Epithelial cell of proximal tubule (primary cell): ENCODE results near the gene SMC3. TPM values are rescaled to one million over a fixed set of nuclear protein-coding genes. Genes with fewer than 3 reads are reported as not detected.
"Not testable (repeated sequence)": the region's sequence is repeated elsewhere in the genome, so short reads cannot be mapped to it uniquely, and the experiment has no call there.

ENCODE experiments used
- DNase-seq: peaks from one replicate; pipeline ENCODE4 v3.0.0-alpha.2; 2011; ENCODE audit warnings: low read depth
- H3K4me3 ChIP-seq: 2 replicates; pipeline ENCODE4 v1.5.1; 2011; ENCODE audit warnings: low read depth, mild to moderate bottlenecking, low read length
- total RNA-seq: library from RNA; depleted of rRNA; stranded (reverse); fragments of >200 nt; gene quantifications from 2 replicates; pipeline ENCODE4 v1.2.3, GENCODE V29; 2015
- TF ChIP-seq, protein P1 (sequence below): conservative IDR thresholded peaks from 2 replicates; pipeline ENCODE4 v1.5.1; 2012; ENCODE audit warnings: low read depth, mild to moderate bottlenecking, low read length

The SMC3 gene
- total RNA-seq, 1 donor from 2014 or later, result 43.1 TPM

DNA sequence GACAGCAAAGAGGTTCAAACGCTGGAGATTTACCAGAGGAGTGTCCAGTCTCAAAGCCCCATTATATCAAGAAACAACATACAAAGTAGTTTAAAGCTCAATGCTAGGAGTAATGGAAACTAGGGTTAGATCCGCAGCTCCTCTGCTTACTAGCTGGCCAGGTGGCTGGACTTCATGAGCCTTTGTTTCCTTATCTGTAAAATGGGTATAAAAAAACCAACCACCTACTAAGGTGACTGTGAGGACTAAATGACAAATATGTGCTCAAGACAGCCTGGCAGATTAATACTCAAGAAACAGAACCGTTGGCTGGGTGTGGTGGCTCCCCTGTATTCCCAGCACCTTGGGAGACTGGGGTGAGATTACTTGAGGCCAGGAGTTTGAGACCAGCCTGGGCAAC lies 70.8 kb downstream of the SMC3 start:
- DNase-seq, result no peak
- H3K4me3 ChIP-seq, result no peak overlapping the region
- TF ChIP-seq, protein P1, sequence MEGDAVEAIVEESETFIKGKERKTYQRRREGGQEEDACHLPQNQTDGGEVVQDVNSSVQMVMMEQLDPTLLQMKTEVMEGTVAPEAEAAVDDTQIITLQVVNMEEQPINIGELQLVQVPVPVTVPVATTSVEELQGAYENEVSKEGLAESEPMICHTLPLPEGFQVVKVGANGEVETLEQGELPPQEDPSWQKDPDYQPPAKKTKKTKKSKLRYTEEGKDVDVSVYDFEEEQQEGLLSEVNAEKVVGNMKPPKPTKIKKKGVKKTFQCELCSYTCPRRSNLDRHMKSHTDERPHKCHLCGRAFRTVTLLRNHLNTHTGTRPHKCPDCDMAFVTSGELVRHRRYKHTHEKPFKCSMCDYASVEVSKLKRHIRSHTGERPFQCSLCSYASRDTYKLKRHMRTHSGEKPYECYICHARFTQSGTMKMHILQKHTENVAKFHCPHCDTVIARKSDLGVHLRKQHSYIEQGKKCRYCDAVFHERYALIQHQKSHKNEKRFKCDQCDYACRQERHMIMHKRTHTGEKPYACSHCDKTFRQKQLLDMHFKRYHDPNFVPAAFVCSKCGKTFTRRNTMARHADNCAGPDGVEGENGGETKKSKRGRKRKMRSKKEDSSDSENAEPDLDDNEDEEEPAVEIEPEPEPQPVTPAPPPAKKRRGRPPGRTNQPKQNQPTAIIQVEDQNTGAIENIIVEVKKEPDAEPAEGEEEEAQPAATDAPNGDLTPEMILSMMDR, result no peak

- not testable (repeated sequence) for DNase-seq, H3K4me3 ChIP-seq
Observed at GRCh38 chr10:110639046-110639445, 71.6 kb downstream of the SMC3 start.

GRCh38 chr10:110639858-110640257 lies 72.4 kb downstream of the SMC3 start:
- not testable (repeated sequence) for DNase-seq, H3K4me3 ChIP-seq

GRCh38 chr10:110641256-110641655 lies 73.8 kb downstream of the SMC3 start:
- TF ChIP-seq, protein P1, result no peak
- no peak for DNase-seq

DNA sequence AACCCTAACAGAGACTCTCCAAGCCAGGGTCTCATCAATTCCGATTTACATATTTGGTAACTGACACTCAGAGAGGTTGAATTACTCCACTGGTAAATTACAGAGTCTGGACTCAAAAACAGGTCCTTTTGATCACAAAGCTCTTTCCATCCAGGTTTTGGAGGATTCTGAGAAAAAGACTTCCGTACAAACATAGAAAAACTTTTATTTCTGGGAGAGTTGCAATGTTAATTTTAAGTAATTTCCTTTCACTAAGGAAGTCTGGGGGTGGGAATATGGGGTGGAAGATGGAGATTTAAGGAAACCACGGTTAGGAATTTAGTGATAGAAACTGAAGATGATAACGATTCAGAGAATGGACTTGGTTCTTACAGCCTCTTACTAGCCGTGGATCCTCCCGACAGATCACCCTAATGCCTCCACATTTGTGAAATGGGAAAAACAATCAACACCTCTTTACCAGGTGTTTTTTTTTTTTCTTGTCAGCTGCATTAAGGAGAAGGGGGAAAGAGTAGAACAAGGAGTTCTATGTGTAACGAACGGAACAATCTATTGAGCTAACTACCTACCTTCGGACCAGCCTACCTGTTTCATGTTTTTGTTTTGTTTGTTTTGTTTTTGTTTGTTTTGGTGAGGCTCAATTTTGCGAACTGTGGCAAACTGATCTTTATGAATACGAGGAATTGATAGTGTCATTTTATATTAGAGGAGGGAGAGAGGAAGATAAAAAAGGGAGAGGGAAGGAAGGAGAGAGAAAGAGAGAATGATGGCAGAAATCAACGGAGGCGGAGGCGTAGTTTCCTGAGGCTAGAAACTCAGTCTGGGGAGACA lies 74.9 kb downstream of the SMC3 start:
- no peak overlapping the region for H3K4me3 ChIP-seq
- TF ChIP-seq, protein P1, result no peak

More at GRCh38 chr10:110641256-110641655, 73.8 kb downstream of the SMC3 start:
- H3K4me3 ChIP-seq, result no peak overlapping the region

DNA sequence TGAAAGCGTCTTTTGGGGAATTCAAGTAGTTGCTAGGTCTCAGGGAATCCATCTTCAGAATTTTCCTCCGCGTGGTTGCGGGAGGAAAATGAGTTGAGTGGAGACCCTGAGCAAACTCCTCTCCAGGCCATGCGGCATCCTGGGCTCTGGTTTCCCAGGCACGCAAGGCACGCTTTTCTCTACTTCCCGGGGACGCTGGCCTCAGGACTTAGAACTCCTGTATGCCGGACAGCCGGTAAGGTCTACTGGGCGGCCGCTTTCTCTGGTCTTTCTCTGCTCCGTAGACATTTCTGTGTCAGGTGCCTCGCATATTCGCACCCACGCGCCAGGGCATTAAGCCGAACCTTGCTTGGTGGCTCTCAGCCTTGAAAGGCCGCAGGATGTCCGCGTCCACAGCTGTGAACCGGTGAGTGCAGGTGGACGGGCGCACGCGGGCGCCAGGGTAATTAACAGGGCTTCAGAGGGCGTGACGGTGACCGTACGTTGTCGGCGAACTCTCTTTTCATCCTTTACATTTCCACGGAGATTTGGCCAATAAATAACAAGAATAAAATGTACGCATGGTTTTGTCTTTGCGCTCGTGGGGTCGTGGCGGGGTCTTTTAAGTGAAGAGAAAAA lies 75.6 kb downstream of the SMC3 start:
- no peak for DNase-seq
- TF ChIP-seq, protein P1, result no peak
- peak overlapping the region; percentile 59 for H3K4me3 ChIP-seq

More for the DNA sequence above, 74.9 kb downstream of the SMC3 start:
- no peak for DNase-seq

- DNase-seq, result no peak
- TF ChIP-seq, protein P1, result no peak
- peak within 1 kb of the TSS; percentile 59 for H3K4me3 ChIP-seq
Observed at GRCh38 chr10:110643653-110644597, 76.4 kb downstream of the SMC3 start, which contains the start of gene RBM20. RBM20 (plus strand) TSS chr10:110644336; CDS start chr10:110644455, 119 bp downstream.
